ENCODE results near the gene SHANK1.

Gene SHANK1

GRCh38 chr19:50686310-50687032, 33.1 kb downstream of the SHANK1 start:
- no peak for DNase-seq (ENCODE audit: low read depth, low spot score)

- DNase-seq (ENCODE audit: low read depth, low spot score) = no peak
Observed at GRCh38 chr19:50679177-50680125, 40.2 kb downstream of the SHANK1 start.

DNA sequence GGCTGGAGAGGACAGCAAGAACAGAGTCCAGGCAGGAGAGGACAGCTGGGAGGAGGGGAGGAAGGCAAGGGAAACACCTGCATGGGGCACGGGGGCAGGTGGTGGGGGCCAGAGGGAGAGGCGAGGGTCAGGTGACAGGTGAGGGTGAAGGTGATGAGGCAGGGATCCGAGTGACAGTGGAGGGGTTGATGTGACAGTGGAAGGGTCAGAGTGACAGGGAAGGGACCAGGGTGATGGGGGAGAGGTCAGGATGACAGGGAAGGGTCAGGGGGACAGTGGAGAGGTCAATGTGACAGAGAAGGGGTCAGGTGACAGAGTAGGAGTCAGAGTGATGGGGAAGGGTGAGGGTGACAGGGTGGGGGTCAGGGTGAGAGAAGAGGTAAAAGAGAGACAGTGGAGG, 41.3 kb downstream of the SHANK1 start:
- no peak for DNase-seq (ENCODE audit: low read depth, low spot score)

DNA sequence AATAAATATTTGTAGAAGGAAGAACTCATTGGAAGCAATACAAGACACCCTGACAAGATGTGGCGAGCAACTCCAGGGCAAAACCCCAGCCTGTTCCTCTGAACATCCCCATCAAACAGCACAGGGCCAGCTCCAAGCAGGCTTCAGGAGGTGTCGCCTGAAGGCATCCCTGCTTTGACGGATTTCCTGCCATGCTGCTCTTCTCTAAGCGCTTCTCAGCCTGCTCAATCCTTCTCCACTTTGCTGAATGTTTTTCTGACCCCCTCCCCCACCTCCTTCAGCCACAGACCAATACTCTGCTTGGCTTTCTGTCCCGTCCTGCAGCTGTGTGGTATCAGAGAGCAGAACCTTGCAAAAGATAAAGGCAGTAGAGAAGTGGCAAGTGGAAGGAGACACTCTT, 42.0 kb downstream of the SHANK1 start:
- DNase-seq (ENCODE audit: low read depth, low spot score) = no peak

DNA sequence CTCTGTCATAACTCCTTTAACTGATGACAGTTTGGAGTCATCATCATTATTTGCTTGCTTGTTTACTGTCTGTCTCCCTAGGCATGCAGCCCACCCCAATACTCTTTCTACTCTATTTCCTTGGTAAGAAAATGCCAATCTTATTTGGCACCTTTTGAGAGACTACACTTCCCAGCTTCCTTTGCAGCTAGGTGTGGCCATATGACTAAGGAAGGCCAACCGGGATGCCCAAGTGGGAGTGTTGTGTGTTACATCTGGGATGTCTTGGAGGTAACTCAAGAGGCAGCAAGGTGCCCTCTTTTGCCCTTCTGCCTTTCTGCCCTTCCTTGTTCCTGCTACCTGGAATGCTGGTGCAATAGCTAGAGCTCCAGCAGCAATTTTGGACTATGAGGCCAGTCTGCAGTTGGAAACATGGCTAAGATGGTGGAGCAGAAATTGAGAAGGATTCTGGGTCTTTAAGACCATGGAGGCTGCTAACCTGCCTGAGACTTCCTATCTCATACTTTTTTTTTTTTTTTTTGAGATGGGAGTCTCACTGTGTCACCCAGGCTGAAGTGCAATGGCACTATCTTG, 42.9 kb downstream of the SHANK1 start:
- no peak for DNase-seq (ENCODE audit: low read depth, low spot score)

GRCh38 chr19:50673118-50673517, 46.5 kb downstream of the SHANK1 start:
- no peak for DNase-seq (ENCODE audit: low read depth, low spot score)

DNA sequence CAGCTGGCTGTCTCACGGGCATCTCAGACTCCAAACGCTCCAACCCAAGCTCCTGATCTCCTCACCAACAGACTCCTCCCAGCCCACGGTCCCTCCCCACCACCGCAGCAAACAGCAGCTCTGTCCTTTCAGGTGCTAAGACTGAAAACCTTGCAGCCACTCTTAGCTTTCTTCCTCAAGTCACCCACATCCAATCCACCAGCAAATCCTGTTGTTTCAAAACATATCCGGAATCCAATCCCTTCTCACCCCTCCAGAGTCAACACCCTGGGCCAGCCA, 49.6 kb downstream of the SHANK1 start:
- no peak for DNase-seq (ENCODE audit: low read depth, low spot score)

- DNase-seq (ENCODE audit: low read depth, low spot score) = no peak
Observed at GRCh38 chr19:50669302-50670101, 50.1 kb downstream of the SHANK1 start.

DNA sequence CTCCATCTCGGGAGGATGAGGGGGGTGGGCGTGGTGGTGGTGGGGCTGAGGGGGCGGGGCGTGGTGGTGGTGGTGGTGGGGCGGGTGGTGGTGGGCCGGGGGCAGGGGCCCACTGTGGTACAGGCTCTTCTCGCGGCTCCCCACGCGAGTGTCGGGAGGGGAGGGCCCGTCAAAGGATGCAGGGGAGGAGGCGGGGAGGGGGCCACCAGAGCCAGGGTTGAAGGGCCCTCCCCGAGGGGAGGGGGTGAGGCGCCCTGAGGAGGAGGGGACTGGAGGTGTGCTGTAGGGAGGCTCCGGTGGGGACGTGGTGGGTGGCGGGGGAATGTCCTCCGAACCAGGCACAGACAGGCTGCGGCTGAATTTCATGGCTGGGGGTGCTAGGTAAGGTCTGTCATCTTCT, 50.7 kb downstream of the SHANK1 start:
- no peak for DNase-seq (ENCODE audit: low read depth, low spot score)

- DNase-seq (ENCODE audit: low read depth, low spot score) = no peak
Observed at GRCh38 chr19:50668416-50668815, 51.2 kb downstream of the SHANK1 start.

DNA sequence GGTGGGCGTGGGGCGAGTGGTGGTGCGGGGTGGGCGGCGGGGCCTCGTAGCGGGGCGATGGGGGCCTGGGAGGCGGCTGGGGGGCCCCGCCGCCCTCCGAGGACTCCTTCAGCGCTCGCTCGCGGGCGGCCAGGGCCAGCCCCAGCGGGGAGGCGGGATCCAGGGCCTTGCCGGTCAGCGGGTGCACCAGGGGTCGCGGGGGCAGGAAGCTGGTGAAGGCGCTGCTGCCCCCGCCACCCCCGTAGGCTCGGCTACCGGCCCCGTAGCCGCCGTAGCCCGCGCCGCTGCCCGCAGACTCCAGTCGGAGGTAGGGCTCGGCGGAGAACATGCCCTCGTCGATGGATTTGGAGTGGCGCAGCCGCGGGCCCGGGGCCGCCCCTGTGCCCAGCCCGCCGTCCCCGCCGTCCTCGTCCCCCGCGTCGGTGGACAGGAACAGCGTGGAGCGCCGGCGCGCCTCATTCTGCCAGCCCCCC, 51.8 kb downstream of the SHANK1 start:
- DNase-seq (ENCODE audit: low read depth, low spot score) = no peak

DNA sequence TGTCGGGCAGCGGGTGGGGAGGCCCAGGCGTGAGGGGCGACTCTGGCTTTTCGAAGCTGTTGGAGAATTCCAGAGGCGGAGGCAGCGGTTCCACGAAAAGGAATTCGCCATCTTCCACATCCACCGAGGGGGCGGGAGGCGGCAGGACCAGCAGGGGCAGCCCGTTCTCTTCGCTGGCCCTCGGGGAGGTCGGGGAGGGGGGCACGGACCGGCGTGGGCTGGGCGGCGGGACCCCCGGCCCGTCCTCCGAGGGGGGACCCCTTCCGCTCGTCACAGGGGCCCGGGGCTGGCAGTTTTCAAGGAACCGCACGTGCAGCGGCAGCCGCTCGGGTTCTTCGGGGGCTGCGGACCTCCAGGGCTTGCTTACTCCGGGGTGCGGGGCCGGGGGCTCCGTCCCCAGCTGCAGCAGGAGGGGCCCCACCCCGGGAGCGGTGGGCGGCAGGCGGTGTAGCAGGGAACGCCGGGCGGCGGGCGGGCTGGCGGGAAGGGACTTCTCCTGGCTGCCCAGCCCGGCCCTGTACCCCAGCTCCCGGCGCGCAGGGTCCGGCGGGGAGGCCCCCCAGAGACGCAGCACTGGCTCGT, 52.3 kb downstream of the SHANK1 start:
- DNase-seq (ENCODE audit: low read depth, low spot score) = no peak

DNA sequence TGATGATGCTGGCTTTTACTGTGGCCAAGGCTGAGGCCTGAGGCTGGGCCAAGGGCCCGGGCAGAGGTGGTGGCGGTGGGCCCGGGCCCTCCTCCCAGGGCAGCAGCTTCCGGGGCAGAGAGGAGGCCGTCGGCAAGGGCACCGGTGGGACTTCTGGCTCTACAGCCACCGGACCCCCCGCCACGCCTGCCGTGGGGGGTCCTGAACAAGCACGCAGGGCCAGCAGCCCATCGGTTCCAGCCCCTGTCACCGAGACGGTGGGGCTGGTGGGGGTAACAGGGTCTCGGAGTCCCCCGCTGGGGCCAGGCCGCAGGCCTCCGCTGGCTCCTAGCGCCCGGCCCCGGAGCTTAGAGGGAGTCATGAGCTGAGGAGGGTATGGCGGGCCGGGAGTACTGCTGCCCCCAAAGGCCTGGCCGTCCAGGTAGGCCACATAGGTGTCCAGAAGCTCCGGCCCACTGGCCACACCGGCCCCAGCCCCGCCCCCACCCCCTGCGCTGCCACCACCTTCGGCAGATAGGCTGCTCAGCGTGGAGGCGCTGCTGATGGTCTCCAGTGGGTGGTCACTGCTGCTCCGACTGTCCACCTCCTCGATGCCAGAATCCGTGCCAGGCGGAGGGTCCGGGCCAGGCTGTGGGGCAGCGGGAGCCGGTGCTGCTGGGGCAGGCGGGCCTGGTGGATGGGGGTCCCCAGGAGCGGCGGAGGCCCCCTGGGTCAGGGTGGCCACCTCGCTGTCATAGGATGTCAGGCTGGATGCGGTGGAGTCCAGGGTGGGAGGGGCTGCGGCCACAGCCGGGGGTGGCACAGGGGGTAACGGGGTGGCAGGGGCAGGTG, 53.0 kb downstream of the SHANK1 start:
- no peak for DNase-seq (ENCODE audit: low read depth, low spot score)

DNA sequence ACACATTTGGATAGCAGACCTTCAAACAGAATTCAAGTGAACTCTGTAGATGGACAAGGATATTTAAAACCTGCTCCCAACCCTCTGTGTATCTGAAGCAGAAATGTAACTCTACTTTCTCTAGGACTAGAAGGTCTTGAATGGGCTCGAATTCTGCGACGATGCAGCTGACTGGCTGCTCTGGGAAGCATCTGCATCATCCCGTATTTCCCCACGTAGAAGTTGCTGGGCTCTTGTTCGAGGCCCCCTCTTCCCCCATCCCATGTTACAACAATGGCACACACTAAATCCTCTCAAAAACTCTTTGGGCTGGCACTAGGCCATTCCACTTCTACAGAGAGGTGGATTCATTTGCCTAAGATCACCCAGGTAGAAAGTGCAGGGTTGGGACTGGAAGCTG, 55.4 kb downstream of the SHANK1 start:
- no peak for DNase-seq (ENCODE audit: low read depth, low spot score)

DNA sequence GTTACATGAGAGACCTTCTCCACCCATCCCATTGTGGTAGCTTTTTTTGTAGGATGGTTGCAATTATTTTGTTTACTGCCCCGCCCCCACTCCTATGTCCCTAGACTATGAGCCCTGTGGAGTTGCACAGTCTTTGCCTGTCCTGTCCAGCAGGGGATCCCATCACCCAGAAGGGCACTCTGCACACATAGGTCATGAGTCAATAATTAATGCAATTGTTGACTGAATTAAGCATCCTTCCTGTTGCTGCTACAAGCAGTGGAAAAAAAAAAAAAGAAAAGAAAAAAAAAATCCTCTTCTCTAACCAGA, 56.2 kb downstream of the SHANK1 start:
- DNase-seq (ENCODE audit: low read depth, low spot score) = no peak

GRCh38 chr19:50662651-50663481, 56.7 kb downstream of the SHANK1 start:
- no peak for DNase-seq (ENCODE audit: low read depth, low spot score)

- DNase-seq (ENCODE audit: low read depth, low spot score) = no peak
Observed at GRCh38 chr19:50661766-50662650, 57.6 kb downstream of the SHANK1 start.

- no peak for DNase-seq (ENCODE audit: low read depth, low spot score)
Observed at GRCh38 chr19:50661023-50661422, 58.6 kb downstream of the SHANK1 start.

- no peak for DNase-seq (ENCODE audit: low read depth, low spot score)
Observed at GRCh38 chr19:50660088-50660366, 59.6 kb downstream of the SHANK1 start.

Data from iPS DF 19.7 (cell line).